Measurements from ENCODE around the gene HIGD2B. TPM values are rescaled to one million over a fixed set of nuclear protein-coding genes. Genes with fewer than 3 reads are reported as not detected.

Gene HIGD2B
- total RNA-seq, 2 donors from 2014 or later: not detected

DNA sequence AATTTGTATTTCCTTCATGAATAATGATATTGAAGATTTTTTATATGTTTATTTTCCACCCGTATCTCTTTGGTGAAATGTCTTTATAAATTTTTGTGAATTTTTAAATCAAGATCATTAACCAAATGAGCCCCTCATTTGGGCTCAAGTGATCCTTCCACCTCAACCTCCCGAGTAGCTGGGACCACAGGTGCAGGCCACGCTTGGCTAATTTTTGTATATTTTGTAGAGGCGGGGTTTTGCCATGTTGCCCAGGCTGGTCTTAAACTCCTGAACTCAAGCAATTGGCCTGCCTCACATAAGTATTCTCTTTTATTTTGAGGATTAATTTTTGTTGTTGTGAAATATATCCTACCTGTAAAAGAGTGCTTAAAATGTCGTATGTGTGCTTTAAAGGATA lies 5.0 kb upstream of the HIGD2B start:
- no peak overlapping the region for H3K9ac ChIP-seq (ENCODE audit: extremely low read depth, low read length, poor library complexity, severe bottlenecking)
- TF ChIP-seq CTCF (conservative IDR thresholded peaks at IDR 0.05): no peak
- Mint-ChIP-seq H3K36me3 (ENCODE audit: low read depth) (peaks cover 7% of the 10 kb centered on the region), H3K9me3 (no peaks in the 10 kb centered on the region), H3K27ac (no peak overlapping the region), H3K4me3 (no peak overlapping the region), H3K4me1 (no peaks in the 10 kb centered on the region), H3K27me3 (ENCODE audit: insufficient read depth) (no peaks in the 10 kb centered on the region)
- no peak overlapping the region for H3K27ac ChIP-seq (ENCODE audit: low read depth, low read length)
- no peak overlapping the region for H3K4me3 ChIP-seq (ENCODE audit: low read length)
- 91% methylated on average over 4 of the region's 5 CpGs; no CpG with 5 or more reads in 1 of the 2 experiments for WGBS, 2 experiments (ENCODE audit: insufficient coverage in 1 of 2, insufficient read length in 1 of 2)
- H3K27me3 ChIP-seq (ENCODE audit: control insufficient read depth, insufficient read depth, low read length, poor library complexity, severe bottlenecking): no peaks in the 10 kb centered on the region
- H3K4me1 ChIP-seq (ENCODE audit: control insufficient read depth, insufficient read depth, low read length): no peaks in the 10 kb centered on the region
- DNase-seq: no peak
- H3K36me3 ChIP-seq (ENCODE audit: control insufficient read depth, insufficient read depth, low read length): no peaks in the 10 kb centered on the region
- no peaks in the 10 kb centered on the region for H3K9me3 ChIP-seq (ENCODE audit: control insufficient read depth, low read length)

GRCh38 chr15:72688697-72689096 lies 2.7 kb upstream of the HIGD2B start:
- no peak overlapping the region for H3K27ac ChIP-seq (ENCODE audit: low read depth, low read length)
- Mint-ChIP-seq H3K9me3 (no peaks in the 10 kb centered on the region), H3K4me1 (peaks cover 6% of the 10 kb centered on the region), H3K27ac (no peak overlapping the region), H3K27me3 (ENCODE audit: insufficient read depth) (no peaks in the 10 kb centered on the region), H3K4me3 (no peak overlapping the region), H3K36me3 (ENCODE audit: low read depth) (no peaks in the 10 kb centered on the region)
- WGBS, 2 experiments (ENCODE audit: insufficient coverage in 1 of 2, insufficient read length in 1 of 2): 94% methylated on average over 5 of the region's 5 CpGs; no CpG with 5 or more reads in 1 of the 2 experiments
- TF ChIP-seq CTCF (conservative IDR thresholded peaks at IDR 0.05): no peak
- H3K36me3 ChIP-seq (ENCODE audit: control insufficient read depth, insufficient read depth, low read length): no peaks in the 10 kb centered on the region
- no peaks in the 10 kb centered on the region for H3K4me1 ChIP-seq (ENCODE audit: control insufficient read depth, insufficient read depth, low read length)
- DNase-seq: no peak
- H3K9ac ChIP-seq (ENCODE audit: extremely low read depth, low read length, poor library complexity, severe bottlenecking): no peak overlapping the region
- H3K9me3 ChIP-seq (ENCODE audit: control insufficient read depth, low read length): no peaks in the 10 kb centered on the region
- H3K4me3 ChIP-seq (ENCODE audit: low read length): no peak overlapping the region
- no peaks in the 10 kb centered on the region for H3K27me3 ChIP-seq (ENCODE audit: control insufficient read depth, insufficient read depth, low read length, poor library complexity, severe bottlenecking)

GRCh38 chr15:72685301-72685924 lies 569 bp downstream of the HIGD2B start:
- H3K4me1 Mint-ChIP-seq: peaks cover 6% of the 10 kb centered on the region
- no peaks in the 10 kb centered on the region for H3K4me1 ChIP-seq (ENCODE audit: control insufficient read depth, insufficient read depth, low read length)
- H3K4me3 Mint-ChIP-seq: peak overlapping the region; percentile 87
- WGBS, 2 experiments (ENCODE audit: insufficient coverage in 1 of 2, insufficient read length in 1 of 2): 38 to 49% methylated on average over 13 to 23 of the region's 23 CpGs
- no peaks in the 10 kb centered on the region for H3K9me3 Mint-ChIP-seq
- no peak for DNase-seq
- H3K27ac Mint-ChIP-seq: peak overlapping the region; percentile 99
- no peaks in the 10 kb centered on the region for H3K9me3 ChIP-seq (ENCODE audit: control insufficient read depth, low read length)
- H3K36me3 ChIP-seq (ENCODE audit: control insufficient read depth, insufficient read depth, low read length): no peaks in the 10 kb centered on the region
- H3K27me3 Mint-ChIP-seq (ENCODE audit: insufficient read depth): no peaks in the 10 kb centered on the region
- peak overlapping the region; percentile 97 for H3K9ac ChIP-seq (ENCODE audit: extremely low read depth, low read length, poor library complexity, severe bottlenecking)
- peak overlapping the region; percentile 96 for H3K4me3 ChIP-seq (ENCODE audit: low read length)
- H3K27ac ChIP-seq (ENCODE audit: low read depth, low read length): peak overlapping the region; percentile 93
- no peak for TF ChIP-seq CTCF (conservative IDR thresholded peaks at IDR 0.05)
- no peaks in the 10 kb centered on the region for H3K27me3 ChIP-seq (ENCODE audit: control insufficient read depth, insufficient read depth, low read length, poor library complexity, severe bottlenecking)
- no peaks in the 10 kb centered on the region for H3K36me3 Mint-ChIP-seq (ENCODE audit: low read depth)

Data from endodermal cell (in vitro differentiated cells).